HG03045 (cell line): ENCODE measurements around the gene ZNF513.
"Not testable (repeated sequence)": the region's sequence is repeated elsewhere in the genome, so short reads cannot be mapped to it uniquely, and the experiment has no call there.

ENCODE experiments used
- ATAC-seq: cut with Tn5 transposase; IDR thresholded peaks from one replicate; pipeline ENCODE4 v1.9.1; 2021; ENCODE audit warnings: mild to moderate bottlenecking, moderate library complexity; ENCODE audit not compliant: unreplicated experiment

ZNF513 gene, protein sequence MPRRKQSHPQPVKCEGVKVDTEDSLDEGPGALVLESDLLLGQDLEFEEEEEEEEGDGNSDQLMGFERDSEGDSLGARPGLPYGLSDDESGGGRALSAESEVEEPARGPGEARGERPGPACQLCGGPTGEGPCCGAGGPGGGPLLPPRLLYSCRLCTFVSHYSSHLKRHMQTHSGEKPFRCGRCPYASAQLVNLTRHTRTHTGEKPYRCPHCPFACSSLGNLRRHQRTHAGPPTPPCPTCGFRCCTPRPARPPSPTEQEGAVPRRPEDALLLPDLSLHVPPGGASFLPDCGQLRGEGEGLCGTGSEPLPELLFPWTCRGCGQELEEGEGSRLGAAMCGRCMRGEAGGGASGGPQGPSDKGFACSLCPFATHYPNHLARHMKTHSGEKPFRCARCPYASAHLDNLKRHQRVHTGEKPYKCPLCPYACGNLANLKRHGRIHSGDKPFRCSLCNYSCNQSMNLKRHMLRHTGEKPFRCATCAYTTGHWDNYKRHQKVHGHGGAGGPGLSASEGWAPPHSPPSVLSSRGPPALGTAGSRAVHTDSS

DNA sequence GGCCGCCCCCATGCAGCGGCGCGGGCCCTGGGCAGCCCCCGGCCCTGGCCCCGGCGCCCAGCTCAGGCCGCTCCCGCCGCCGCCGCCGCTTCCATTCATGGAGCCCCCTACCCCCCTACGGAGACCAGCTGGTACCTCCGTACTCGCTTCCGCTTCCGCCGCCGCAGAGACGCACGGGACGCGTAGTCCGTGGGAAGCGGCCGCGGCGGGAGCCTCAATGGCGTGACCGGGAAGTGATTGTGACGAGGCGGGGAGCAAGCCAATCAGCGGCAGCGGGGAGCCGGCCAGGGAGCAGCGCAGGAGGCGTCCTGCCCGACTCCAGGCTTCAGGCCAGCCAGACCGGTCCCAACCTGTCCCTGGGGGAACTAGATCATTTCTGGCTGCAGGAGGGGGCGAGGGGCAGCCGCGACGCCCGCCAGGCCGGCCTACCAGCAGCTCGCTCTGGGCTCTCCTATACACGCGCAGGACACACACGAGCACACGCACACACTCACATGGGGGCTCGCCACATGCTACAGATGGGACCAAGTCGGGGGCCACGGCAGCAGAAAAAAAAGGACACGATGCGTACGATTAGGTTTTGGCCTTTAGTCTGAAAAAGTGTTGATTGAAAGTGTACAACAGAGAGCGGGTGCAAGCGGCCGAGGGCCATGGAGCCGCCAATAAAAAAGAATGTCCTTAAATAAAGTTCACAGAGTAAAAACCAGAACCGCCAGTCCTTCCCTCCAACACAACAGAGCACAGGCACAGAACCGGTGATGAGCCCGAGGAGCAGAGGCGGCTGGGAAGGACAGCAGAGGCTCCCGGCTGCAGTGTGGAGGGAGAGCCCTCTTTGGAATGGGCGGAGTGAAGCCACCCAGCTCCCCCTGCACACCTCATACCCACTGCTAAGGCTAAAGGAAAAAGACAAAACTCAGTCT, at the start of gene ZNF513:
TSS of gene ZNF513 (minus strand) at position 109 of the 920 bp plus-strand sequence. CDS start 208 bp downstream, outside the sequence.
- peak; percentile 76 for ATAC-seq

GRCh38 chr2:27428978-27429541, 48.5 kb upstream of the ZNF513 start:
- peak; percentile 71 for ATAC-seq

- peak; percentile 93 for ATAC-seq
Observed at GRCh38 chr2:27428213-27428977, 47.9 kb upstream of the ZNF513 start, which contains the start of gene NRBP1. TSS of gene NRBP1 (plus strand) at chr2:27428631. CDS start at chr2:27433274, 4,643 bp downstream.

DNA sequence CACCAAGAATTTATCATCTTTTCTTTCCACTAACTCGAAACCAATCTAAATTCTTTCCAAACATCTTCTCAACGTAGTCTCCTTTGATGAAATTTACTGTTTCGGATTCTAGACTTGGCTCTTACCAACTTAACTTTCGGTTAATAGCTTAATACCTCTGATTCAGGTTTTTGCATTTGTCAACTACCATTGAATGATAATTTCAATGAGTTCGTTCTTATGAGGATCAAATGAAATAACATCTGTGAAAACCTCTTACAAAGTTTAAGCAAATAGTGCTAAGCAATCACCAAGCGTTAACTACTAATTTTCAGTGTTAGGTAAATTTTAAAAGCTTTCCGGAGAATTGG, 47.3 kb upstream of the ZNF513 start:
- ATAC-seq, result no peak

- not testable (repeated sequence) for ATAC-seq
Observed at GRCh38 chr2:27425039-27425438, 44.5 kb upstream of the ZNF513 start.

- no peak for ATAC-seq
Observed at GRCh38 chr2:27422958-27423357, 42.4 kb upstream of the ZNF513 start.

DNA sequence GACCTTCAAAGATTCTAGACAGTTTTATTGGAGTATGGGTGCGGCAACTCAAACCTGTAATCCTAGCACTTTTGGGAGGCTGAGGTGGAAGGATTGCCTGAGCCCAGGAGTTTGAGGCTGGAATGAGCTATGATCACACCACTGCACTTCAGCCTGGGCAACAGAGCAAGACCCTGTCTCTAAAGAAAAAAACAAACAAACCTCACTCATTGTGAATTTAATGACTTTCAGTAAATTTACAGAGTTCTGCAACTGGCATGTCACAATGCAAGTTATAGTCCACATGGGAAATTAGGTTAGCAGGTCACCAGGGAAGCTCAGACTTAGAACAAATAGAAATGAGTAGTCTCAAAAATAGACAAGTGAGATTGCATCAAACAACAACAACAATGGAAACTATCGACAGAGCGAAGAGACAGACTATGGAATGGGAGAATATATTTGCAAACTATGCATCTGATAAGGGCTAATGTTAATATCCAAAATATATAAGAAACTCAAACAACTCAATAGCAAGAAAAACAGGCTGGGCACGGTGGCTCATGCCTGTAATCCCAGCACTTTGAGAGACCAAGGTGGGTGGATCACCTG, 41.2 kb upstream of the ZNF513 start:
- ATAC-seq, result no peak

GRCh38 chr2:27420996-27421395, 40.5 kb upstream of the ZNF513 start:
- ATAC-seq, result no peak

DNA sequence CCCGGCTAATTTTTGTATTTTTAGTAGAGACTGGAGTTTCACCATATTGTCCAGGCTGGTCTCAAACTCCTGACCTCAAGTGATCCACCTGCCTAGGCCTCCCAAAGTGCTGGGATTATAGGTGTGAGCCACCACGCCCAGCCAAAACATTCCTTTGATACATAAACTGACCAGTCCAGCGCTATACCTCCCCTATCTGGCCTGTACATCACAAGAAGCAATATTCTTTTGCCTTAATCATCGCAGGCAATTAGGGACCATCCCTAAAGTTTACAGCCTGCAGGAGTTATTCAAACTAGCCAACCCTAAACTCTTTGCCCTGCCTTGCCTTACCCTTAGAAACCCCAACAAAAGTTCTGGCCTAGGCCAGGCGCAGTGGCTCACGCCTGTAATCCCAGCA, 35.6 kb upstream of the ZNF513 start:
- ATAC-seq, result no peak

DNA sequence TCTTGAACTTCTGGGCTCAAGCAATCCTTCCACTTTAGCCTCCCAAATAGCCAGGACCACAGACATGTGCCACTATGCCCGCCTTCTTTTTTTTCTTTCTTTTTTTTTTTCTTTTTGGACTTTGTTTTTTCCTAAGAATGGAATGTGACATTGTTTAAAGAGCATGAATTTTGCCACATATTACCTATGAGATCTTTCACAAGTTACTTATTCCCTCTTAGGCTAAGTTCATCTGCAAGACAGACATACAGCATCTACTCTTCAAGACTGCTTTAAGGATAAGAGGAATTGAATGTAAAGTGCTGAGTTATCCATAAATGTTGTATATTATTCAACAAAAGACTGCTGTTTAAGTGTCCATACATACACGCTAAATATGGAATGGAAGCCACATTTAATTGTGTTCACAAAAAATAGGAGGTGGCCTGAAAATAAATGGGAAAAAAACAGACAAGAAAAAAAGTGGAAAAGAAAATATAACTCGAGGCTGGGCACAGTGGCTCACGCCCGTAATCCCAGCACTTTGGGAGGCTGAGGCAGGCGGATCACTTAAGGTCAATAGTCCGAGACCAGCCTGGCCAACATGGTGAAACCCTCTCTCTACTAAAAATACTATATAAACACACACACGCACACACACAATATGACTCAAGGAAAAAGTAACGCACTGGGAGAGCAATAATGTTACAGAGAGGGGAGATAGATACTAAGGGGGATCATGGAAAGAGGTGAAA, 32.1 kb upstream of the ZNF513 start:
- no peak for ATAC-seq

- ATAC-seq, result peak; percentile 94
Observed at GRCh38 chr2:27409321-27410073, 29.0 kb upstream of the ZNF513 start, which contains the start of gene PPM1G. TSS of gene PPM1G (minus strand) at chr2:27409591. CDS start at chr2:27409422, 169 bp downstream.

DNA sequence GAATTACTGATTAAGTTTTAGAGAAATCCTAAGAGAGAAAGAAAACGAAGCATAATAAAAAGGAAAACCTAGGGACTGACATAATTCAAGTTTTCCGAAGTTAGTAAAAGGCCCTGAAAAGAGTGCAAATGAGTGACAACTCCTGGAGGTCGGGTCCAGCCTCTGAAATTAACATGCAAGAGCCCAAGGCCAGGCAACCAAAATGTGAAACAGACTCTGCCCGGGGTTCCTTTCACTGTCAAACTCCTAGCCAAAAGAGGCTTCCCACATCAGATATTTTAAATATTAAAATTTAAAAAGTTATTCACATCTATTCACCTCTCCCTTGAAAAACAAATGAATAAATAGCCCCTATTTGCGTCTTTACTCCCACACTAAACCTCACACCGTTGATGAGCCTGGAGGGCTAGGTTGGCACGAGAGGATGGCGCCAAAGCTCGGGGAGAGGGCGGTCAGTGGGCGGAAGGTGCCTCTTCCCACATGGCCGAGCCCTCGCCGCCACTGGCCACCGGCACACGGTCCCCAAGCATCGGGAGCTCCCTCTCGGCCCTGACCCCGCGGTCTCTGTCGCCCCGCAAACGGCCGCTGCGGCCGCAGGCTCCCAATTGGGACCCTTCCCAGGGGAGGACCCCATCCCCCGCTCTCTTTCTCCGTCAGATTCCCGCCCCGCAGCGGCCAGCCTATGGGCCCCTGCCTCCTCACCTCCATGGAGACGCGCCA, 28.2 kb upstream of the ZNF513 start:
- ATAC-seq, result peak; percentile 35

DNA sequence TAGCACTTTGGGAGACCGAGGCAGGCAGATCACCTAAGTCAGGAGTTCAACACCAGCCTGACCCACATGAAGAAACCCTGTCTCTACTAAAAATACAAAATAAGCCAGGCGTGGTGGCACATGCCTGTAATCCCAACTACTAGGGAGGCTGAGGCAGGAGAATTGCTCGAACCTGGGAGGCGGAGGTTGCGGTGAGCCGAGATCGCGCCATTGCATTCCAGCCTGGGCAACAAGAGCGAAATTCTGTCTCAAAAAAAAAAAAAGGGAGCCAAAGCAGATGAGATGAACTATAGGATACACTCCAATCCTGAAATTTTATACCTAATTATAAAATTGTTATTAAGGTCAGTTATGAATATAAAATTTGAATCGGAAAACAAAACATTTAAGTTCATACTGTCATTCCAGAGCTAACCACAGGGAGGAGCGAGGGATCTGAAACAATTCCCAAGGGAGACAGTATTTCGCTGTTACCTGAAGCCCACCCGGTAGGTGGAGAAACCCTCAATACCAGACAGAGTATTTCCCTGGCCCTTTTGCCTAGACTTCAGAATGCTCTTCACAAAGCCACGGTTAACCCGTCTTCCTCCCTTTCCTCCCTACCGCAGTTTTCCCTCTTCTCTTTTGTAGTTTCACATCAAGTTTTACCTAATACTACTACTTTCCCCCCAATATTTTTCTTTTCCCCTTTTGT, 27.4 kb upstream of the ZNF513 start:
- no peak for ATAC-seq

GRCh38 chr2:27400348-27401135, 20.0 kb upstream of the ZNF513 start:
- ATAC-seq, result no peak

GRCh38 chr2:27398962-27399361, 18.4 kb upstream of the ZNF513 start:
- no peak for ATAC-seq

GRCh38 chr2:27393225-27393624, 12.7 kb upstream of the ZNF513 start:
- no peak for ATAC-seq
